Spleen (tissue), 7 donors: ENCODE measurements around the gene TMEM119.

Source experiments
- CTCF ChIP-seq, 11 experiments: fragments of 200-600 bp in 7 of 11; fragments of 450-650 bp in 4 of 11; sonication (generic) in 4 of 11; IDR thresholded peaks in 8 of 11; conservative IDR thresholded peaks in 3 of 11; 1 replicate in 7 of 11; 2 replicates in 4 of 11; pipeline versions ENCODE4 v1.4.0 to v1.8.0; 2016 to 2021; ENCODE audit warnings: antibody characterized with exemption in 11 of 11, inconsistent platforms in 4 of 11, mild to moderate bottlenecking in 1 of 11
- POLR2AphosphoS5 ChIP-seq, 3 donors: sonication (generic); formaldehyde crosslinking; IDR thresholded peaks; one replicate each; pipeline ENCODE4 v1.5.1; 2017; ENCODE audit warnings: antibody characterized with exemption in 3 of 3
- donor health status: DM: no; HTN: no; CAD: no; lungs with moderate emphysema.
- donor health status: DM: no; HTN: no; CAD: no.
- donor health status: DM: no; HTN: no; CAD: no.

GRCh38 chr12:108621161-108621560 is 23.3 kb upstream of the TMEM119 start:
- no peak for TF ChIP-seq CTCF (IDR thresholded peaks at IDR 0.05 in 8 of 11, conservative IDR thresholded peaks at IDR 0.05 in 3 of 11)
- TF ChIP-seq POLR2AphosphoS5 (IDR thresholded peaks at IDR 0.05), result no peak
